Fibroblast of villous mesenchyme (primary cell): Measurements from ENCODE around the gene PSMD11. TPM values are rescaled to one million over a fixed set of nuclear protein-coding genes. Genes with fewer than 3 reads are reported as not detected.

ENCODE experiments used
- DNase-seq: peaks from one replicate; pipeline ENCODE4 v3.0.0-alpha.2; 2010; ENCODE audit warnings: low read depth
- H3K4me3 ChIP-seq: 2 replicates; pipeline ENCODE4 v1.5.1; 2011; ENCODE audit warnings: low read depth, mild to moderate bottlenecking, low read length
- CTCF ChIP-seq: IDR thresholded peaks from 2 replicates; pipeline ENCODE4 v1.5.1; 2012; ENCODE audit warnings: low read depth, mild to moderate bottlenecking, low read length; ENCODE audit not compliant: insufficient read depth
- total RNA-seq: library from RNA; depleted of rRNA; stranded (reverse); fragments of >200 nt; gene quantifications from 2 replicates; pipeline ENCODE4 v1.2.3, GENCODE V29; 2012

PSMD11 gene
- total RNA-seq, 1 donor: 117 TPM

- no peak for DNase-seq
- no peak overlapping the region for H3K4me3 ChIP-seq
- TF ChIP-seq CTCF: no peak
These were observed 68.0 kb downstream of the PSMD11 start for GRCh38 chr17:32512328-32512727.

- no peak overlapping the region for H3K4me3 ChIP-seq
- TF ChIP-seq CTCF: no peak
- no peak for DNase-seq
These were observed 69.3 kb downstream of the PSMD11 start for GRCh38 chr17:32513579-32513978.

- DNase-seq: no peak
- H3K4me3 ChIP-seq: no peak overlapping the region
- TF ChIP-seq CTCF: no peak
These were observed 70.3 kb downstream of the PSMD11 start for GRCh38 chr17:32514606-32515005.

- DNase-seq: no peak
- no peak for TF ChIP-seq CTCF
These were observed 71.5 kb downstream of the PSMD11 start for GRCh38 chr17:32515677-32516383.

GRCh38 chr17:32516450-32516849 is 72.1 kb downstream of the PSMD11 start:
- no peak for DNase-seq
- no peak for TF ChIP-seq CTCF
- H3K4me3 ChIP-seq: no peak overlapping the region

More at GRCh38 chr17:32515677-32516383, 71.5 kb downstream of the PSMD11 start:
- no peak overlapping the region for H3K4me3 ChIP-seq

- DNase-seq: no peak
- TF ChIP-seq CTCF: no peak
- H3K4me3 ChIP-seq: no peak overlapping the region
These were observed 72.8 kb downstream of the PSMD11 start for GRCh38 chr17:32516940-32517701.
